ENCODE results near the gene EDA2R. TPM values are rescaled to one million over a fixed set of nuclear protein-coding genes. Genes with fewer than 3 reads are reported as not detected.
A peak's percentile ranks its signal among the peaks of the same experiment; 100 is the strongest.

EDA2R gene
- total RNA-seq: 2.5 TPM
- polyA plus RNA-seq (ENCODE audit: insufficient read depth, low read depth, low replicate concordance): 0.71 TPM
- long read RNA-seq, donor 1: 0 reads
- long read RNA-seq, donor 2: 0 reads
- long read RNA-seq, donor 3: 0 reads
- long read RNA-seq, donor 4: 0 reads
- long read RNA-seq, donor 5: 0 reads
- long read RNA-seq, donor 6: 0 reads
- long read RNA-seq, donor 7, partial matches to known transcripts: 1 of 3 reads
- long read RNA-seq, donor 7, other reads (novel, unspliced or antisense): 2 of 3 reads
- long read RNA-seq, donor 8: 0 reads
- long read RNA-seq, donor 9: 0 reads
- long read RNA-seq, donor 10: 0 reads

- intact Hi-C loops (cut with DNase I): no loop called here
- FAIRE-seq: no peak
- no peak within 1 kb of the TSS for H3K27ac ChIP-seq (ENCODE audit: low read depth in 2 of 2, low read length in 2 of 2)
These were observed at the start of gene EDA2R for GRCh38 chrX:66638591-66639500. EDA2R (minus strand) TSS chrX:66639078; CDS start chrX:66616020, 23,058 bp downstream.

GRCh38 chrX:66684196-66684595, 45.3 kb upstream of the EDA2R start:
- H3K9ac ChIP-seq (ENCODE audit: low read length in 3 of 3): no peak overlapping the region
- no peaks in the 10 kb centered on the region for H3K4me1 ChIP-seq (ENCODE audit: control insufficient read depth in 2 of 3, insufficient read depth in 2 of 3, low read depth in 1 of 3, low read length in 3 of 3)
- H3K4me3 ChIP-seq (ENCODE audit: low read length in 3 of 3): no peak overlapping the region
- H3K27ac ChIP-seq (ENCODE audit: low read depth in 2 of 2, low read length in 2 of 2): no peak overlapping the region
- no peaks in the 10 kb centered on the region for H3K27me3 ChIP-seq (ENCODE audit: control insufficient read depth, insufficient read depth, low read length)
- intact Hi-C loops (cut with DNase I): no loop called here
- no peaks in the 10 kb centered on the region for H3K9me3 ChIP-seq (ENCODE audit: control insufficient read depth in 2 of 3, insufficient read depth in 1 of 3, low read length in 3 of 3)
- DNase-seq (no peak), FAIRE-seq (no peak)
- no peak for TF ChIP-seq CTCF (IDR thresholded peaks at IDR 0.05; ENCODE audit: borderline replicate concordance, extremely low read depth, insufficient read depth)
- H3K36me3 ChIP-seq (ENCODE audit: control insufficient read depth in 2 of 3, insufficient read depth in 3 of 3, low read length in 3 of 3): no peaks in the 10 kb centered on the region

More at GRCh38 chrX:66638591-66639500, at the start of gene EDA2R:
- peak in 4 of 5 donors; percentile 44 to 79 (median 64) for DNase-seq
- Histone ChIP-seq H3K4me1 (ENCODE audit: control insufficient read depth in 2 of 3, insufficient read depth in 2 of 3, low read depth in 1 of 3, low read length in 3 of 3) (no peaks in the 10 kb centered on the region), H3K36me3 (ENCODE audit: control insufficient read depth in 2 of 3, insufficient read depth in 3 of 3, low read length in 3 of 3) (no peaks in the 10 kb centered on the region), H3K27me3 (ENCODE audit: control insufficient read depth, insufficient read depth, low read length) (no peaks in the 10 kb centered on the region), H3K4me3 (ENCODE audit: low read length in 3 of 3) (peak within 1 kb of the TSS; percentile 16 to 58 (median 39)), H3K9ac (ENCODE audit: low read length in 3 of 3) (no peak within 1 kb of the TSS), H3K9me3 (ENCODE audit: control insufficient read depth in 2 of 3, insufficient read depth in 1 of 3, low read length in 3 of 3) (no peaks in the 10 kb centered on the region)
- no peak for TF ChIP-seq CTCF (IDR thresholded peaks at IDR 0.05; ENCODE audit: borderline replicate concordance, extremely low read depth, insufficient read depth)

GRCh38 chrX:66680451-66680850, 41.6 kb upstream of the EDA2R start:
- FAIRE-seq (no peak), DNase-seq (no peak)
- Histone ChIP-seq H3K9me3 (ENCODE audit: control insufficient read depth in 2 of 3, insufficient read depth in 1 of 3, low read length in 3 of 3) (no peaks in the 10 kb centered on the region), H3K27ac (ENCODE audit: low read depth in 2 of 2, low read length in 2 of 2) (no peak overlapping the region), H3K4me3 (ENCODE audit: low read length in 3 of 3) (no peak overlapping the region), H3K27me3 (ENCODE audit: control insufficient read depth, insufficient read depth, low read length) (no peaks in the 10 kb centered on the region), H3K9ac (ENCODE audit: low read length in 3 of 3) (no peak overlapping the region), H3K36me3 (ENCODE audit: control insufficient read depth in 2 of 3, insufficient read depth in 3 of 3, low read length in 3 of 3) (no peaks in the 10 kb centered on the region), H3K4me1 (ENCODE audit: control insufficient read depth in 2 of 3, insufficient read depth in 2 of 3, low read depth in 1 of 3, low read length in 3 of 3) (no peaks in the 10 kb centered on the region)
- TF ChIP-seq CTCF (IDR thresholded peaks at IDR 0.05; ENCODE audit: borderline replicate concordance, extremely low read depth, insufficient read depth): no peak
- intact Hi-C loops (cut with DNase I): no loop called here

All from kidney (tissue), 22 donors.